Cardiac muscle cell (in vitro differentiated cells and primary cell): Measurements from ENCODE around the gene HOXB8. TPM values are rescaled to one million over a fixed set of nuclear protein-coding genes. Genes with fewer than 3 reads are reported as not detected.

Source experiments
- DNase-seq, 2 donors: peaks; one replicate each; pipeline versions ENCODE4 v3.0.0 to v3.0.0-alpha.2; 2010 to 2017; ENCODE audit warnings: low read depth in 1 of 2, low spot score in 1 of 2
- H3K27ac ChIP-seq: fragments of 200-600 bp; sonication (generic); 2 replicates; pipeline ENCODE4 v1.5.1; 2016
- H3K27me3 ChIP-seq: fragments of 200-600 bp; sonication (generic); 2 replicates; pipeline ENCODE4 v1.6.0; 2016; ENCODE audit warnings: control low read depth
- H3K36me3 ChIP-seq: fragments of 200-600 bp; sonication (generic); 2 replicates; pipeline ENCODE4 v1.5.1; 2016; ENCODE audit warnings: control low read depth
- H3K4me1 ChIP-seq: fragments of 200-600 bp; sonication (generic); 2 replicates; pipeline ENCODE4 v1.8.1; 2017; ENCODE audit warnings: low read depth, mild to moderate bottlenecking, mixed run types
- H3K4me3 ChIP-seq: fragments of 200-600 bp; sonication (generic); 2 replicates; pipeline ENCODE4 v1.5.1; 2016; ENCODE audit warnings: mild to moderate bottlenecking
- H3K9me3 ChIP-seq: fragments of 200-600 bp; sonication (generic); 2 replicates; pipeline ENCODE4 v1.5.1; 2017; ENCODE audit warnings: low read depth, mild to moderate bottlenecking, control low read depth
- CTCF ChIP-seq: IDR thresholded peaks from 2 replicates; pipeline ENCODE4 v1.5.1; 2012; ENCODE audit warnings: low read depth, mild to moderate bottlenecking, low read length
- polyA plus RNA-seq: library from polyadenylated mRNA; unstranded; fragments of >200 nt; fragmentation: Nextera tagmentation; extraction: Ambion mirVana; gene quantifications from 2 replicates; pipeline ENCODE4 v1.2.1, GENCODE V29; 2016
- total RNA-seq: library from RNA; depleted of rRNA; stranded (reverse); fragments of >200 nt; gene quantifications from 2 replicates; pipeline ENCODE4 v1.2.3, GENCODE V29; 2016

The HOXB8 gene
- total and polyA plus RNA-seq, 2 experiments from 2014 or later, result not detected

DNA sequence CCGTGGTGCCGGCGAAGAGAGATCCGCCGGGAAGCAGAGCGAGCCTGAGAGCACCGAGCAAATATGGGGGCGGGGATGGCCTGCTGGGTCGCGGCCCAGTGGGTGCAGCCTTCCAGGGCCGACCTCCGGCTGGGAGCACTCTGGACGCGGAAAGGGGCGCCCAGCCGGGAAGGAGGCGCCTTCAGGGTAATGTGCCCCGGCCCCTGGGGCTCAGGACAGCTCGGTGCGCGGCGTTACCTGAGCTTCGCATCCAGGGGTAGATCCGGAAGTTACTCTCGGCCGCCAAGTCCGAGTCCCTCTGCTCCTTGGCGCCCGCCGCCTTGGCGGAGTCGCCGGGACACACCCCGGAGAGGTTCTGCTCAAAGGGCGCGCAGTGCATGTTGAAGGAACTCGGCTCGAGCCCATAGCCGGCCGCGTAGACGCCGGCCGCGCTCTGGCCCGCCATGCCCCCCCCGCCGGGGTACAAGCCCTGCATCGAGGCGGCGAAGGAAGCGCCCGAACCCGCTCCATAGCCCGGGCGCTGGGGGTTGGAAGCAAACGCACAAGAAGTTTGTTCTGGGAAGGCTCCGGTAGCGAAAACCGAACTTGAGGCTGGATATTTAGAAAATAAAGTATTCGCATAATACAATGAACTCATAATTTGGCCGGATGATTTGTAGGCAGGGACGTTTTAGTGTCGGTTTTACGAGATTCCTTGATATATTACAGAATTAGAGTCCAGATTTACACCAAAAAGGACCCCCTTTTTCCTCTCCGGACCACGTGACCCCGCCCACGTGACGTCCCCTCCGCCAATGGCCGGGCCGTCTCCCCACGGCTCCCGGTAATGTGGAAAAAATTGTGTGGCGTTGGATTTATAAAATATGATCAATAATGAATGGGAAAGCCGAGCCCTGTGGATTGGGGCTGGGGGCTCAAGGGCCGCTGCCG is 4.5 kb downstream of the HOXB8 start, which contains the start of gene HOXB7:
TSS of gene HOXB7 (minus strand) at position 736 of the 930 bp plus-strand sequence. CDS start at position 637, 99 bp downstream.
- Histone ChIP-seq H3K4me3 (peak within 1 kb of the TSS; percentile 41), H3K27ac (no peak within 1 kb of the TSS), H3K27me3 (peaks cover 100% of the 10 kb centered on the region), H3K36me3 (no peaks in the 10 kb centered on the region), H3K9me3 (no peaks in the 10 kb centered on the region), H3K4me1 (peaks cover 5% of the 10 kb centered on the region)
- peak in 1 of 2 donors; percentile 45 for DNase-seq
- TF ChIP-seq CTCF, result no peak

- Histone ChIP-seq H3K36me3 (no peaks in the 10 kb centered on the region), H3K4me3 (peak overlapping the region; percentile 41), H3K4me1 (peaks cover 5% of the 10 kb centered on the region), H3K27ac (no peak overlapping the region), H3K27me3 (peaks cover 100% of the 10 kb centered on the region), H3K9me3 (no peaks in the 10 kb centered on the region)
- no peak for TF ChIP-seq CTCF
- no peak for DNase-seq
Measured at GRCh38 chr17:48609759-48610281, 5.3 kb downstream of the HOXB8 start.

GRCh38 chr17:48609033-48609432 is 6.1 kb downstream of the HOXB8 start:
- Histone ChIP-seq H3K36me3 (no peaks in the 10 kb centered on the region), H3K9me3 (no peaks in the 10 kb centered on the region), H3K27ac (no peak overlapping the region), H3K27me3 (peaks cover 100% of the 10 kb centered on the region), H3K4me1 (peaks cover 5% of the 10 kb centered on the region), H3K4me3 (no peak overlapping the region)
- DNase-seq, result no peak
- TF ChIP-seq CTCF, result no peak

GRCh38 chr17:48608494-48608834 is 6.6 kb downstream of the HOXB8 start:
- no peak for TF ChIP-seq CTCF
- Histone ChIP-seq H3K9me3 (no peaks in the 10 kb centered on the region), H3K36me3 (no peaks in the 10 kb centered on the region), H3K27ac (no peak overlapping the region), H3K4me3 (no peak overlapping the region), H3K4me1 (peaks cover 4% of the 10 kb centered on the region), H3K27me3 (peaks cover 100% of the 10 kb centered on the region)
- no peak for DNase-seq

- DNase-seq, result no peak
- H3K4me3 ChIP-seq, result no peak overlapping the region
- H3K36me3 ChIP-seq, result no peaks in the 10 kb centered on the region
- no peaks in the 10 kb centered on the region for H3K9me3 ChIP-seq
- H3K27ac ChIP-seq, result no peak overlapping the region
- H3K4me1 ChIP-seq, result no peaks in the 10 kb centered on the region
- TF ChIP-seq CTCF, result no peak
- H3K27me3 ChIP-seq, result peaks cover 100% of the 10 kb centered on the region
Measured at GRCh38 chr17:48606892-48607614, 8.0 kb downstream of the HOXB8 start.
